HEK293 (cell line): ENCODE data around the gene PAQR5.

Experiments used
- CTCF ChIA-PET: fragments of 350-600 bp; formaldehyde crosslinking; extraction: SDS; loops from one replicate; lab custom pipeline; 2021; ENCODE audit warnings: antibody characterized with exemption; lab: Yijun Ruan, JAX
- POLR2A ChIA-PET: fragments of 300-600 bp; formaldehyde crosslinking; extraction: SDS; loops from one replicate; lab custom pipeline; 2020; ENCODE audit warnings: antibody characterized with exemption, inconsistent platforms; lab: Yijun Ruan, JAX
- H3K27ac ChIP-seq: fragments of 200-500 bp; sonication (Bioruptor generic); 2 replicates; pipeline ENCODE4 v1.5.1; 2014; ENCODE audit warnings: low read depth, low read length, control low read depth, inconsistent platforms; ENCODE audit errors: extremely low read depth
- H3K36me3 ChIP-seq, 2 experiments: fragments of 200-500 bp in 1 of 2; sonication (Bioruptor generic) in 1 of 2; 1 replicate in 1 of 2; 2 replicates in 1 of 2; pipeline ENCODE4 v1.5.1; 2014 to 2017; ENCODE audit warnings: inconsistent platforms in 2 of 2, low read length in 2 of 2; ENCODE audit not compliant: control insufficient read depth in 2 of 2, insufficient read depth in 1 of 2
- H3K4me1 ChIP-seq: fragments of 200-500 bp; sonication (Bioruptor generic); 2 replicates; pipeline ENCODE4 v1.5.1; 2014; ENCODE audit warnings: mild to moderate bottlenecking, low read length, inconsistent platforms; ENCODE audit not compliant: control insufficient read depth, insufficient read depth
- H3K4me3 ChIP-seq: 2 replicates; pipeline ENCODE4 v1.5.1; 2011; ENCODE audit warnings: low read depth, mild to moderate bottlenecking, control low read depth, low read length, moderate library complexity
- H3K9me3 ChIP-seq: fragments of 200-500 bp; sonication (Bioruptor generic); 2 replicates; pipeline ENCODE4 v1.5.1; 2014; ENCODE audit warnings: low read depth, low read length, inconsistent platforms; ENCODE audit not compliant: control insufficient read depth, insufficient read depth
- AEBP2 ChIP-seq: fragments of 450-650 bp; formaldehyde crosslinking; IDR thresholded peaks from 2 replicates; pipeline ENCODE4 v1.5.1; 2016; ENCODE audit warnings: missing biosample characterization, missing genetic modification characterization, borderline replicate concordance
- BCL11A ChIP-seq: fragments of 450-650 bp; formaldehyde crosslinking; IDR thresholded peaks from 2 replicates; pipeline ENCODE4 v1.5.1; 2016; ENCODE audit warnings: low read depth, missing biosample characterization, missing genetic modification characterization
- EGR2 ChIP-seq: fragments of 450-650 bp; formaldehyde crosslinking; IDR thresholded peaks from 2 replicates; pipeline ENCODE4 v1.5.1; 2016; ENCODE audit warnings: low read depth, missing biosample characterization, missing genetic modification characterization
- GLI2 ChIP-seq: fragments of 450-650 bp; formaldehyde crosslinking; IDR thresholded peaks from 2 replicates; pipeline ENCODE4; 2017; ENCODE audit warnings: missing biosample characterization, missing genetic modification characterization, low read depth, borderline replicate concordance
- GLIS2 ChIP-seq: fragments of 450-650 bp; formaldehyde crosslinking; IDR thresholded peaks from 2 replicates; pipeline ENCODE4 v1.5.1; 2016; ENCODE audit warnings: missing biosample characterization, missing genetic modification characterization
- KLF1 ChIP-seq: fragments of 450-650 bp; formaldehyde crosslinking; IDR thresholded peaks from 2 replicates; pipeline ENCODE4 v1.5.1; 2016; ENCODE audit warnings: missing biosample characterization, missing genetic modification characterization
- KLF9 ChIP-seq: fragments of 450-650 bp; formaldehyde crosslinking; IDR thresholded peaks from 2 replicates; pipeline ENCODE4 v1.5.1; 2016; ENCODE audit warnings: missing biosample characterization, missing genetic modification characterization, low read depth
- REPIN1 ChIP-seq: fragments of 450-650 bp; formaldehyde crosslinking; IDR thresholded peaks from 2 replicates; pipeline ENCODE4 v1.5.1; 2017; ENCODE audit warnings: missing biosample characterization, missing genetic modification characterization, low read depth
- SCRT2 ChIP-seq: fragments of 450-650 bp; formaldehyde crosslinking; IDR thresholded peaks from 2 replicates; pipeline ENCODE4 v1.5.1; 2016; ENCODE audit warnings: missing biosample characterization, missing genetic modification characterization
- ZFHX2 ChIP-seq: fragments of 450-650 bp; formaldehyde crosslinking; conservative IDR thresholded peaks from 2 replicates; pipeline ENCODE4 v1.5.1; 2016; ENCODE audit warnings: missing biosample characterization, missing genetic modification characterization
- ZNF133 ChIP-seq: fragments of 450-650 bp; formaldehyde crosslinking; IDR thresholded peaks from 2 replicates; pipeline ENCODE4 v1.5.1; 2016; ENCODE audit warnings: missing biosample characterization, missing genetic modification characterization
- ZNF157 ChIP-seq: fragments of 450-650 bp; formaldehyde crosslinking; IDR thresholded peaks from 2 replicates; pipeline ENCODE4 v1.5.1; 2016; ENCODE audit warnings: missing biosample characterization, missing genetic modification characterization
- ZNF169 ChIP-seq: fragments of 450-650 bp; formaldehyde crosslinking; IDR thresholded peaks from 2 replicates; pipeline ENCODE4 v1.5.1; 2016; ENCODE audit warnings: missing biosample characterization, missing genetic modification characterization
- ZNF24 ChIP-seq: fragments of 450-650 bp; formaldehyde crosslinking; IDR thresholded peaks from 2 replicates; pipeline ENCODE4 v1.5.1; 2016; ENCODE audit warnings: missing biosample characterization, missing genetic modification characterization
- ZNF266 ChIP-seq: fragments of 450-650 bp; formaldehyde crosslinking; IDR thresholded peaks from 2 replicates; pipeline ENCODE4 v1.5.1; 2016; ENCODE audit warnings: missing biosample characterization, missing genetic modification characterization, low read depth
- ZNF426 ChIP-seq: fragments of 450-650 bp; formaldehyde crosslinking; IDR thresholded peaks from 2 replicates; pipeline ENCODE4 v1.5.1; 2017; ENCODE audit warnings: missing biosample characterization, missing genetic modification characterization, mild to moderate bottlenecking, inconsistent platforms, moderate library complexity
- ZNF549 ChIP-seq: fragments of 450-650 bp; IDR thresholded peaks from 2 replicates; pipeline ENCODE4 v1.5.1; 2018; ENCODE audit warnings: missing biosample characterization, missing genetic modification characterization, mild to moderate bottlenecking, inconsistent platforms, moderate library complexity
- ZNF623 ChIP-seq: fragments of 450-650 bp; formaldehyde crosslinking; IDR thresholded peaks from 2 replicates; pipeline ENCODE4 v1.5.1; 2016; ENCODE audit warnings: missing biosample characterization, missing genetic modification characterization
- ZNF629 ChIP-seq: fragments of 450-650 bp; formaldehyde crosslinking; IDR thresholded peaks from 2 replicates; pipeline ENCODE4 v1.5.1; 2017; ENCODE audit warnings: missing biosample characterization, missing genetic modification characterization
- ZNF704 ChIP-seq: fragments of 450-650 bp; formaldehyde crosslinking; IDR thresholded peaks from 2 replicates; pipeline ENCODE4 v1.5.1; 2016; ENCODE audit warnings: missing biosample characterization, missing genetic modification characterization
- ZNF768 ChIP-seq: fragments of 450-650 bp; formaldehyde crosslinking; IDR thresholded peaks from 2 replicates; pipeline ENCODE4 v1.5.1; 2018; ENCODE audit warnings: missing biosample characterization, mild to moderate bottlenecking, missing genetic modification characterization
- TF ChIP-seq, protein P1 (sequence below): fragments of 450-650 bp; formaldehyde crosslinking; IDR thresholded peaks from 2 replicates; pipeline ENCODE4 v1.5.1; 2016; ENCODE audit warnings: missing biosample characterization, missing genetic modification characterization
- TF ChIP-seq, protein P2 (sequence below): fragments of 450-650 bp; formaldehyde crosslinking; IDR thresholded peaks from 2 replicates; pipeline ENCODE4 v1.5.1; 2017; ENCODE audit warnings: missing biosample characterization, missing genetic modification characterization
- TF ChIP-seq, protein P3 (sequence below): fragments of 450-650 bp; formaldehyde crosslinking; IDR thresholded peaks from 2 replicates; pipeline ENCODE4 v1.5.1; 2017; ENCODE audit warnings: missing biosample characterization, missing genetic modification characterization

PAQR5 gene

GRCh38 chr15:69296606-69297005, 2.1 kb upstream of the PAQR5 start:
- Histone ChIP-seq H3K9me3 (no peaks in the 10 kb centered on the region), H3K36me3 (no peaks in the 10 kb centered on the region), H3K27ac (no peak overlapping the region), H3K4me3 (no peak overlapping the region), H3K4me1 (peaks cover 3% of the 10 kb centered on the region; the same call in 1 of the 2 replicates)
- ChIA-PET CTCF (no interaction called here), POLR2A (no interaction called here)
- TF ChIP-seq AEBP2 (tag by site-specific recombination) (no peak), ZFHX2 (tag by site-specific recombination) (peak; percentile 43), ZNF768 (tag by site-specific recombination) (0 out of 2 replicates have a peak, but pooled peaks have one; percentile 14), EGR2 (peak; percentile 74), KLF9 (tag by site-specific recombination) (no peak), ZNF169 (no peak), ZNF549 (no peak)
- TF ChIP-seq, protein P1, sequence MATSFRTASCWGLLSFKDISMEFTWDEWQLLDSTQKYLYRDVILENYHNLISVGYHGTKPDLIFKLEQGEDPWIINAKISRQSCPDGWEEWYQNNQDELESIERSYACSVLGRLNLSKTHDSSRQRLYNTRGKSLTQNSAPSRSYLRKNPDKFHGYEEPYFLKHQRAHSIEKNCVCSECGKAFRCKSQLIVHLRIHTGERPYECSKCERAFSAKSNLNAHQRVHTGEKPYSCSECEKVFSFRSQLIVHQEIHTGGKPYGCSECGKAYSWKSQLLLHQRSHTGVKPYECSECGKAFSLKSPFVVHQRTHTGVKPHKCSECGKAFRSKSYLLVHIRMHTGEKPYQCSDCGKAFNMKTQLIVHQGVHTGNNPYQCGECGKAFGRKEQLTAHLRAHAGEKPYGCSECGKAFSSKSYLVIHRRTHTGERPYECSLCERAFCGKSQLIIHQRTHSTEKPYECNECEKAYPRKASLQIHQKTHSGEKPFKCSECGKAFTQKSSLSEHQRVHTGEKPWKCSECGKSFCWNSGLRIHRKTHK (tag by site-specific recombination) = no peak

DNA sequence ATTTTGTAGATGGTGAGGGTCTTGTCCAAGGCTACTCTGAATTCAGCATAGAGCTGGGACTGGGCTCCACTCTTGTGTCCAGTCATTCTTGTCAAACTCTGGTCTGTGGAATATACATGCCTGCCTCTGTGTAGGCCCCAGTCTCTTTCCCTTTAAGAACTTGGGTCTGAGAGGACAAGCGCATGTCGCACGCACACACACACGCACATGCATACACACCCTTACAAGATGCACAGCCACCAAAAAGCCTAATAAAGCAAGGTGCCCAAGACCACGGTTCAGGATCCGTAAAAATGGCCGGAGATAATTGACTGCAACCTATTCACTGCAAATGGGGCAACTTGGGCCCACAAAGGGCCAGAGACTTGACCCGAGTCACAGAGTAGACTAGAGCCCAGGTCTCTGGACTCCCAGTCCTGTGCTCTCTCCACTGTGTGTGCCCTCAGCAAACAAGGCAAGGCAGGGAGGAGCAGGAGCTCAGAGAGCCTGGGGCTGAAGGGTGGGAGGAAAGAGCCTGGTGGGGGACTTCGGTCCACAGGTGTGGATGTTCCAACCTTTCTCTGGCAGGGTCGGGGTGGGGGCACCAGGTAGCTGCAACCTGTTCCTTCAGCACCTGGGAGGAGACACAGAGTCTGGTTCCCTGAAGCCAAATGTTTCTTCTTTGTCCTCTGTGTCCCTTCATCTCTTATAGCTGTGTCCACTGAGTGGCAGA, 914 bp upstream of the PAQR5 start:
- Histone ChIP-seq H3K27ac (no peak overlapping the region), H3K4me1 (peaks cover 3% of the 10 kb centered on the region; the same call in 1 of the 2 replicates), H3K4me3 (no peak overlapping the region), H3K36me3 (no peaks in the 10 kb centered on the region), H3K9me3 (no peaks in the 10 kb centered on the region)
- POLR2A ChIA-PET = no interaction called here
- CTCF ChIA-PET = no interaction called here
- TF ChIP-seq ZNF266 (tag by site-specific recombination) (no peak), SCRT2 (tag by site-specific recombination) (peak; percentile 30; the same call in 1 of the 2 replicates)
- TF ChIP-seq, all 188 proteins: peak for 1

DNA sequence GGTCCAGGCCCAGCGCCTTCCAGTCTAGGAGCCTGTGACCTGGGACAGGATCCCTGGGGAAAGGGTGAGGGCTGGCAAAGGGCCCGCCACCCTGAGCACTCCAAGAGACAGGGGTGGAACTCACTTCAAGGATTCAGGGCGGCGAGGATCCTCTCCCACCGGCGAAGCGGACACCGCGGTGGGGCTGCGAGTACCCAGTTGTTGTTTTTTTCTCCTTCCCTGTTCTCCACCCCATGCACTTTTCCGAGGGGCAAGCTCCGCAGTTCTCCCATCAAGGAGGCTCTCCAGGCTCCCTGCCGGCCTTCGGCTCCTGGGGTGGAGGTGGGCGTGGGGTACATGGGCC, 387 bp upstream of the PAQR5 start:
- no peak overlapping the region for H3K27ac ChIP-seq
- H3K4me3 ChIP-seq = no peak overlapping the region
- ChIA-PET CTCF (no interaction called here), POLR2A (no interaction called here)
- no peaks in the 10 kb centered on the region for H3K9me3 ChIP-seq
- peaks cover 3% of the 10 kb centered on the region; the same call in 1 of the 2 replicates for H3K4me1 ChIP-seq
- no peaks in the 10 kb centered on the region for H3K36me3 ChIP-seq
- TF ChIP-seq ZNF704 (no peak), GLI2 (tag by site-specific recombination) (no peak), REPIN1 (tag by site-specific recombination) (no peak), BCL11A (tag by site-specific recombination) (no peak), GLIS2 (tag by site-specific recombination) (no peak), ZNF623 (tag by site-specific recombination) (no peak), KLF1 (tag by site-specific recombination) (no peak), ZNF157 (tag by site-specific recombination) (no peak), ZNF426 (tag by site-specific recombination) (no peak), ZNF629 (tag by site-specific recombination) (no peak), ZNF133 (tag by site-specific recombination) (no peak), ZNF24 (tag by site-specific recombination) (no peak)
- TF ChIP-seq, protein P2, sequence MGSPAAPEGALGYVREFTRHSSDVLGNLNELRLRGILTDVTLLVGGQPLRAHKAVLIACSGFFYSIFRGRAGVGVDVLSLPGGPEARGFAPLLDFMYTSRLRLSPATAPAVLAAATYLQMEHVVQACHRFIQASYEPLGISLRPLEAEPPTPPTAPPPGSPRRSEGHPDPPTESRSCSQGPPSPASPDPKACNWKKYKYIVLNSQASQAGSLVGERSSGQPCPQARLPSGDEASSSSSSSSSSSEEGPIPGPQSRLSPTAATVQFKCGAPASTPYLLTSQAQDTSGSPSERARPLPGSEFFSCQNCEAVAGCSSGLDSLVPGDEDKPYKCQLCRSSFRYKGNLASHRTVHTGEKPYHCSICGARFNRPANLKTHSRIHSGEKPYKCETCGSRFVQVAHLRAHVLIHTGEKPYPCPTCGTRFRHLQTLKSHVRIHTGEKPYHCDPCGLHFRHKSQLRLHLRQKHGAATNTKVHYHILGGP (tag by site-specific recombination) = no peak
- TF ChIP-seq, protein P3, sequence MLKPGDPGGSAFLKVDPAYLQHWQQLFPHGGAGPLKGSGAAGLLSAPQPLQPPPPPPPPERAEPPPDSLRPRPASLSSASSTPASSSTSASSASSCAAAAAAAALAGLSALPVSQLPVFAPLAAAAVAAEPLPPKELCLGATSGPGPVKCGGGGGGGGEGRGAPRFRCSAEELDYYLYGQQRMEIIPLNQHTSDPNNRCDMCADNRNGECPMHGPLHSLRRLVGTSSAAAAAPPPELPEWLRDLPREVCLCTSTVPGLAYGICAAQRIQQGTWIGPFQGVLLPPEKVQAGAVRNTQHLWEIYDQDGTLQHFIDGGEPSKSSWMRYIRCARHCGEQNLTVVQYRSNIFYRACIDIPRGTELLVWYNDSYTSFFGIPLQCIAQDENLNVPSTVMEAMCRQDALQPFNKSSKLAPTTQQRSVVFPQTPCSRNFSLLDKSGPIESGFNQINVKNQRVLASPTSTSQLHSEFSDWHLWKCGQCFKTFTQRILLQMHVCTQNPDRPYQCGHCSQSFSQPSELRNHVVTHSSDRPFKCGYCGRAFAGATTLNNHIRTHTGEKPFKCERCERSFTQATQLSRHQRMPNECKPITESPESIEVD = no peak
